ENCODE results near the gene HMMR.

HMMR gene

DNA sequence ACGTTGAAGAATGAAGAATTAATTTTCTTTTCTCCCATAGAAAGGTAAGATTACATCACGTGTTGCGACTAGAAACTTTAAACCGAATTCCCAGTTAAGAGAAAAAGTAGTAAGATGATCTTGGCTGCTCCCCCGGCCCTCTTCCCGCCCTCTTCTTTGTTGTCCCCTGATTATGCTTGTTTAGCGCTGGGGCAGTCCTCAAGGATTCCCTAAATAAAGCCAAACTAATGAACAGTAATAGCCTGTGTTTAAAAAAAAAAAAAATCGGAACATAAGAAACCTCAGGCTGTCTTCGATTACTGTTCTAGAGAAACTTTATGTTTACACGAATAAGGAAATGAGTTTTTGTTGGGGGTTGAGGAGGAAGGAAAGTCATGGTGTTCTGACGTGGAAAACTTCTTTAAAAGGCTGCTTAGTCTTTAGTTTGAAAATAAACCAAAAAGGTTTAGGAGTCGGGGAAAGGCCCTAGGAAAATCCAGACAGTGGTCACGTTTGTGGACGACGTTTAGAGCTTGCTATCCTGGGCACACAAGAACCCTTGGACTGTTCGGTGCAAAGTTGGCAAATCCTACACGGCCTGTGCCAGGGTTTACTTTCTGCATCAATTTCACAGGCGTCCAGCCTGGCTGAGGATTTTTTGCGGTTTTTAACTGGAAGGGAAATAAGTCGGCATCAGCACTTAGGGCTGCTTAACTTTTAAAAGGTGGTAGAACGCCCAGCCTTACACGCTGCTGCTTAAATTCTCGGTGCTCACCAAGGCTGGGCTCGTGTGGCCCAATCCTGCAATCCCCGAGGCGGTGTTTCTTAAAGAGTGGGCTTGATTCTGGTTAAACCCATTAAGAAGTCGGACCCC is 43.9 kb downstream of the HMMR start:
- H3K36me3 ChIP-seq, result peaks cover 3% of the 10 kb centered on the region; the same call in 1 of the 2 replicates
- TF ChIP-seq, protein P1, sequence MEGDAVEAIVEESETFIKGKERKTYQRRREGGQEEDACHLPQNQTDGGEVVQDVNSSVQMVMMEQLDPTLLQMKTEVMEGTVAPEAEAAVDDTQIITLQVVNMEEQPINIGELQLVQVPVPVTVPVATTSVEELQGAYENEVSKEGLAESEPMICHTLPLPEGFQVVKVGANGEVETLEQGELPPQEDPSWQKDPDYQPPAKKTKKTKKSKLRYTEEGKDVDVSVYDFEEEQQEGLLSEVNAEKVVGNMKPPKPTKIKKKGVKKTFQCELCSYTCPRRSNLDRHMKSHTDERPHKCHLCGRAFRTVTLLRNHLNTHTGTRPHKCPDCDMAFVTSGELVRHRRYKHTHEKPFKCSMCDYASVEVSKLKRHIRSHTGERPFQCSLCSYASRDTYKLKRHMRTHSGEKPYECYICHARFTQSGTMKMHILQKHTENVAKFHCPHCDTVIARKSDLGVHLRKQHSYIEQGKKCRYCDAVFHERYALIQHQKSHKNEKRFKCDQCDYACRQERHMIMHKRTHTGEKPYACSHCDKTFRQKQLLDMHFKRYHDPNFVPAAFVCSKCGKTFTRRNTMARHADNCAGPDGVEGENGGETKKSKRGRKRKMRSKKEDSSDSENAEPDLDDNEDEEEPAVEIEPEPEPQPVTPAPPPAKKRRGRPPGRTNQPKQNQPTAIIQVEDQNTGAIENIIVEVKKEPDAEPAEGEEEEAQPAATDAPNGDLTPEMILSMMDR (IDR thresholded peaks at IDR 0.05; ENCODE audit: low read depth, low read length), result no peak
- H3K9me3 ChIP-seq (ENCODE audit: severe bottlenecking), result no peaks in the 10 kb centered on the region
- H3K27ac ChIP-seq, result peak overlapping the region; percentile 91
- peak; percentile 10 for DNase-seq
- no peaks in the 10 kb centered on the region for H3K27me3 ChIP-seq (ENCODE audit: insufficient read depth, low read depth, severe bottlenecking)
- H3K4me3 ChIP-seq (ENCODE audit: low read depth, low read length), result peak overlapping the region; percentile 86

DNA sequence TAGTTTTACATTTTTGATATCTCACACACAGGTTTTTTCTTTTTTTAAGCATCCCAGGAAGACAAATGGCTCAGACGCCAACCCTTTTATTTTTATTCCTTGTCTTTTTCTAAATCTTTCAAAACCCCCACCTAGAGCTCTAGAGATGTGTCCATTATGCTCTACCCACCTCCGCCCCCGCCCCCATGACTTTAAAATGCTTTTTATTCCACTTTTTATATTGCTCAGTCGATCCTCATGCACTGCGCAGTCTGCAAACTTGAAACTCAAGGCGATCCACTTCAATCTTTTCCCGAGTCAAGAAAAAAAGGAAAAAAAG is 44.6 kb downstream of the HMMR start:
- Histone ChIP-seq H3K4me3 (ENCODE audit: low read depth, low read length) (peak overlapping the region; percentile 86), H3K27me3 (ENCODE audit: insufficient read depth, low read depth, severe bottlenecking) (no peaks in the 10 kb centered on the region), H3K27ac (peak overlapping the region; percentile 91), H3K9me3 (ENCODE audit: severe bottlenecking) (no peaks in the 10 kb centered on the region), H3K36me3 (peaks cover 3% of the 10 kb centered on the region; the same call in 1 of the 2 replicates)
- TF ChIP-seq, protein P1 (IDR thresholded peaks at IDR 0.05; ENCODE audit: low read depth, low read length), result no peak
- DNase-seq, result no peak

DNA sequence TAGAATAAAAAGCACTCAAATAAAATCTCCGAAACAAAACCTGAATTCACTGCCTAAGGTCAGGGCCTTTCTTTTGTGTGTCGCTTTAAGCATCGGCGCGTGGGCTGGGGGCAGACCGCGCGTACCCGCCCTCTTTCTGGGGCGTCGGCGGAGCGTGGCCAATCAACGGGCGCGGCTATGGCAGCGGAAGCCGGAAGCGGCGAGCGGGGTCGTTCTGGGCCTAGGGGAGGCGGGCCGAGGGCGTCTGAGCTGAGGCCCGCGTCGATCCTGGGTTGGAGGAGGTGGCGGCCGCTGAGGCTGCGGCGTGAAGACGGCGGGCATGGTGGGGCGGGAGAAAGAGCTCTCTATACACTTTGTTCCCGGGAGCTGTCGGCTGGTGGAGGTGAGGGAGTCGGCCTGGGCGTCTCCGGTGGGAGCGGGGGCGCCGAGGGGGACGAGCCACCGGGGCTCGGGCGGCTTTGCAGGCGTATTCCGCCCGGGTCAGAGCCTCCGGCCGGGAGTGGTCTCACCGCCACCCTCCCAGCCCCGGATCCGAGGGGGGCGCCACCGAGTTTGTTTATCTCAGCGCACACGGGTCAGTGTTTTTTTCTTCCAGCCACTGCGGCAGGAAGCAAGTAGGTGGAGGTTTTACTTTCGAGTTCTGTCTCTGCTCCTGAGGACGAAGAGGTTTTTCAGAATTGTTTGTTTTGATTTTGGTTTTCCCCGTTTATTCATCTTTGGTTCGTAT is 45.1 kb downstream of the HMMR start, which contains the start of gene MAT2B:
Gene MAT2B, plus strand, starts transcription at position 252 of the 727 bp plus-strand sequence. Its CDS starts 68 bp downstream, at position 320.
- Histone ChIP-seq H3K36me3 (peaks cover 3% of the 10 kb centered on the region; the same call in 1 of the 2 replicates), H3K27me3 (ENCODE audit: insufficient read depth, low read depth, severe bottlenecking) (no peaks in the 10 kb centered on the region), H3K27ac (peak within 1 kb of the TSS; percentile 91), H3K9me3 (ENCODE audit: severe bottlenecking) (no peaks in the 10 kb centered on the region), H3K4me3 (ENCODE audit: low read depth, low read length) (peak within 1 kb of the TSS; percentile 86)
- TF ChIP-seq, protein P1 (IDR thresholded peaks at IDR 0.05; ENCODE audit: low read depth, low read length), result peak; percentile 58
- peak; percentile 96 for DNase-seq

DNA sequence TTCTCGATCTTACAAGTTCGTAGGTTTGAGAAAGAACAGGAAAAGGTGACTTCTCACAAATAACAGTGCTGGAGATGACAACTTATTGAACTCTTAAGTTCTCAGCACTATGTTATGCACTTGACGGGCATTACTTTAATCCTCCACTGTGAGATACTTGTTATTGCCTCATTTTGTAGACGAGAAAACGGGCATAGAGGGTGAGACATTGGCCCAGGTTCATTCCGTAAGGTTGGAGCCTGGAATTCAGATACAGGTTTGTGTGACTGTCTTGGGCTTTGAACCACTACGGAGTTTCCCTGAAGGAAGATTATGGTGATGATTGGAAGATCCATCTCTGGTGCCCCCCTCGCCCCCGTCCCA is 45.6 kb downstream of the HMMR start:
- TF ChIP-seq, protein P1 (IDR thresholded peaks at IDR 0.05; ENCODE audit: low read depth, low read length), result no peak
- Histone ChIP-seq H3K9me3 (ENCODE audit: severe bottlenecking) (no peaks in the 10 kb centered on the region), H3K4me3 (ENCODE audit: low read depth, low read length) (peak overlapping the region; percentile 86), H3K27ac (peak overlapping the region; percentile 91), H3K27me3 (ENCODE audit: insufficient read depth, low read depth, severe bottlenecking) (no peaks in the 10 kb centered on the region), H3K36me3 (peaks cover 3% of the 10 kb centered on the region; the same call in 1 of the 2 replicates)
- no peak for DNase-seq

- TF ChIP-seq, protein P1 (IDR thresholded peaks at IDR 0.05; ENCODE audit: low read depth, low read length), result no peak
- no peak for DNase-seq
- Histone ChIP-seq H3K36me3 (peaks cover 4% of the 10 kb centered on the region; the same call in 1 of the 2 replicates), H3K9me3 (ENCODE audit: severe bottlenecking) (no peaks in the 10 kb centered on the region), H3K4me3 (ENCODE audit: low read depth, low read length) (peak overlapping the region; percentile 86), H3K27ac (no peak overlapping the region), H3K27me3 (ENCODE audit: insufficient read depth, low read depth, severe bottlenecking) (no peaks in the 10 kb centered on the region)
Observed at GRCh38 chr5:163506726-163507125, 46.3 kb downstream of the HMMR start.
